ENCODE measurements around the gene ALDH1A3.

DNA sequence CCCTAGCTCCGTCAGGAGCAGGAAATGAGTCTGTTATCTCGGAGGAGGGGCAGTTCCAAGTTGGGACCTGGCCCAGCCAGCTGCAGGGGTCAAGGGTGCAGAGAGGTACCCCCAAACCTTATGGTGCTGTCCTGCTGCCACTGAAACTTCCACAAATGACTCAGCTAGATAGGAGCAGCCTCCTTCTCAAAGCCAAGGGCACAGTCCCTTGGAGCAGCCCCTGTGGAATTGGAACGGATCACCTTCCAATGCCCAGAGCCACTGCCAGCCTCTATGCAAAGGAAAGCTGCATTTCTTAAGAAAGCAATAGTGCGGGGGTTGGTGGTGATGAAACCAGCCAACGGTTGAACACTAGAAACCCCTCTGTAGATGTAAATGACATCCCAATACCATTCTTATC, 20.0 kb downstream of the ALDH1A3 start:
- no peak for TF ChIP-seq POLR2AphosphoS5 (IDR thresholded peaks at IDR 0.05)
- TF ChIP-seq POLR2A (IDR thresholded peaks at IDR 0.05) = no peak
- TF ChIP-seq, protein P1, sequence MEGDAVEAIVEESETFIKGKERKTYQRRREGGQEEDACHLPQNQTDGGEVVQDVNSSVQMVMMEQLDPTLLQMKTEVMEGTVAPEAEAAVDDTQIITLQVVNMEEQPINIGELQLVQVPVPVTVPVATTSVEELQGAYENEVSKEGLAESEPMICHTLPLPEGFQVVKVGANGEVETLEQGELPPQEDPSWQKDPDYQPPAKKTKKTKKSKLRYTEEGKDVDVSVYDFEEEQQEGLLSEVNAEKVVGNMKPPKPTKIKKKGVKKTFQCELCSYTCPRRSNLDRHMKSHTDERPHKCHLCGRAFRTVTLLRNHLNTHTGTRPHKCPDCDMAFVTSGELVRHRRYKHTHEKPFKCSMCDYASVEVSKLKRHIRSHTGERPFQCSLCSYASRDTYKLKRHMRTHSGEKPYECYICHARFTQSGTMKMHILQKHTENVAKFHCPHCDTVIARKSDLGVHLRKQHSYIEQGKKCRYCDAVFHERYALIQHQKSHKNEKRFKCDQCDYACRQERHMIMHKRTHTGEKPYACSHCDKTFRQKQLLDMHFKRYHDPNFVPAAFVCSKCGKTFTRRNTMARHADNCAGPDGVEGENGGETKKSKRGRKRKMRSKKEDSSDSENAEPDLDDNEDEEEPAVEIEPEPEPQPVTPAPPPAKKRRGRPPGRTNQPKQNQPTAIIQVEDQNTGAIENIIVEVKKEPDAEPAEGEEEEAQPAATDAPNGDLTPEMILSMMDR (IDR thresholded peaks at IDR 0.05) = no peak
